HL-60 (cell line): ENCODE results near the gene SHOC2.

Experiments used
- DNase-seq, 2 experiments: peaks; one replicate each; pipeline ENCODE4 v3.0.0-alpha.2; 2010 to 2020; ENCODE audit warnings: low read depth in 1 of 2, low spot score in 1 of 2
- H3K27ac ChIP-seq: fragments of 250-450 bp; sonication (Bioruptor Pico); replicated peaks from 2 replicates; pipeline ENCODE4 v1.5.1; 2020; ENCODE audit warnings: mild to moderate bottlenecking, moderate library complexity
- H3K27me3 ChIP-seq: fragments of 250-450 bp; sonication (Bioruptor Pico); 2 replicates; pipeline ENCODE4 v1.5.1; 2021; ENCODE audit warnings: mild to moderate bottlenecking, moderate library complexity; ENCODE audit not compliant: insufficient read depth, poor library complexity, severe bottlenecking
- H3K4me3 ChIP-seq: replicated peaks from 2 replicates; pipeline ENCODE4 v1.5.1; 2011; ENCODE audit warnings: mild to moderate bottlenecking, control low read depth, low read length; ENCODE audit not compliant: insufficient read depth
- CTCF ChIP-seq: IDR thresholded peaks from one replicate; pipeline ENCODE4 v1.5.1; 2011; ENCODE audit warnings: low read length, control low read depth, inconsistent platforms; ENCODE audit not compliant: insufficient read depth
- GABPA ChIP-seq: IDR thresholded peaks from 2 replicates; pipeline ENCODE4 v1.6.1; 2012; ENCODE audit warnings: low read depth
- POLR2AphosphoS5 ChIP-seq: IDR thresholded peaks from 2 replicates; pipeline ENCODE4 v1.6.1; 2012; ENCODE audit warnings: low read depth
- REST ChIP-seq: IDR thresholded peaks from 2 replicates; pipeline ENCODE4 v1.6.1; 2012; ENCODE audit warnings: low read depth; ENCODE audit not compliant: insufficient replicate concordance
- SPI1 ChIP-seq: IDR thresholded peaks from 2 replicates; pipeline ENCODE4 v1.6.1; 2012; ENCODE audit warnings: low read depth, mild to moderate bottlenecking, borderline replicate concordance

SHOC2 gene

GRCh38 chr10:110979611-110980010 lies 60.2 kb downstream of the SHOC2 start:
- no peak for TF ChIP-seq REST
- no peak overlapping the region for H3K4me3 ChIP-seq
- H3K27ac ChIP-seq: no peak overlapping the region
- DNase-seq: no peak
- H3K27me3 ChIP-seq: no peaks in the 10 kb centered on the region

- Histone ChIP-seq H3K27ac (no peak overlapping the region), H3K27me3 (no peaks in the 10 kb centered on the region), H3K4me3 (no peak overlapping the region)
- no peak for DNase-seq
- TF ChIP-seq REST (no peak), CTCF (no peak)
These were observed 61.4 kb downstream of the SHOC2 start for GRCh38 chr10:110980807-110981206.

GRCh38 chr10:110983466-110983865 lies 64.1 kb downstream of the SHOC2 start:
- TF ChIP-seq GABPA (no peak), SPI1 (no peak), CTCF (no peak), REST (no peak), POLR2AphosphoS5 (no peak)
- Histone ChIP-seq H3K27ac (no peak overlapping the region), H3K27me3 (no peaks in the 10 kb centered on the region), H3K4me3 (no peak overlapping the region)
- DNase-seq: no peak
